B cell (primary cell): ENCODE measurements around the gene TMEM238L. TPM values are rescaled to one million over a fixed set of nuclear protein-coding genes. Genes with fewer than 3 reads are reported as not detected.

Source experiments
- ATAC-seq: fragments of 200-7000 bp; cut with Tn5 transposase; one replicate; pipeline ENCODE4 v1.10.0; 2021; ENCODE audit warnings: low read depth, mild to moderate bottlenecking, moderate number of reproducible peaks, moderate library complexity
- CTCF ChIA-PET: fragments of 350-600 bp; sonication (Branson Sonifier 250); formaldehyde crosslinking; loops from one replicate; lab custom pipeline; 2021; ENCODE audit warnings: antibody characterized with exemption, inconsistent platforms; lab: Charles Lee
- POLR2A ChIA-PET: fragments of 350-600 bp; sonication (Branson Sonifier 250); formaldehyde crosslinking; loops from one replicate; lab custom pipeline; 2021; ENCODE audit warnings: antibody characterized with exemption; lab: Charles Lee
- DNase-seq: peaks from one replicate; pipeline ENCODE4 v3.0.0; 2013
- H2AFZ ChIP-seq: 2 replicates; pipeline ENCODE4 v1.6.1; 2012; ENCODE audit warnings: mild to moderate bottlenecking, low read depth, low read length; ENCODE audit not compliant: insufficient read depth, poor library complexity, severe bottlenecking
- H3K27ac ChIP-seq, 2 donors: 1 replicate in 1 of 2; 2 replicates in 1 of 2; pipeline ENCODE4 v1.5.1; 2012 to 2013; ENCODE audit warnings: low read length in 2 of 2, mild to moderate bottlenecking in 2 of 2, moderate library complexity in 1 of 2
- H3K27me3 ChIP-seq, 4 experiments: fragments of 200-600 bp in 1 of 4; sonication (generic) in 1 of 4; replicated peaks in 1 of 4; 1 replicate in 2 of 4; 2 replicates in 2 of 4; pipeline versions ENCODE4 v1.6.1 to v1.7.0; 2013 to 2016; ENCODE audit warnings: low read length in 3 of 4, mild to moderate bottlenecking in 2 of 4, mixed read lengths in 1 of 4, moderate library complexity in 1 of 4; ENCODE audit not compliant: insufficient read depth in 4 of 4, control insufficient read depth in 3 of 4; ENCODE audit errors: control extremely low read depth in 1 of 4
- H3K36me3 ChIP-seq, 2 experiments: replicated peaks in 1 of 2; 1 replicate in 1 of 2; 2 replicates in 1 of 2; pipeline versions ENCODE4 v1.6.1 to v1.7.1; 2013; ENCODE audit warnings: low read length in 1 of 2; ENCODE audit not compliant: insufficient read depth in 2 of 2, control insufficient read depth in 1 of 2; ENCODE audit errors: control extremely low read depth in 1 of 2, extremely low read depth in 1 of 2
- H3K4me1 ChIP-seq, 2 donors: fragments of 200-600 bp in 1 of 2; sonication (generic) in 1 of 2; 1 replicate in 1 of 2; 2 replicates in 1 of 2; pipeline versions ENCODE4 v1.5.1 to v1.6.1; 2013 to 2017; ENCODE audit warnings: low read length in 2 of 2; ENCODE audit not compliant: control insufficient read depth in 2 of 2, insufficient read depth in 2 of 2
- H3K4me2 ChIP-seq: replicated peaks from 2 replicates; pipeline ENCODE3; 2012; ENCODE audit warnings: mild to moderate bottlenecking, low read depth, low read length; ENCODE audit not compliant: poor library complexity, severe bottlenecking
- H3K4me3 ChIP-seq, 5 experiments: fragments of 200-600 bp in 1 of 5; sonication (generic) in 1 of 5; 1 replicate in 3 of 5; 2 replicates in 2 of 5; pipeline versions ENCODE4 v1.5.1 to v1.7.0; 2011 to 2016; ENCODE audit warnings: low read length in 4 of 5, mild to moderate bottlenecking in 4 of 5, low read depth in 2 of 5, control low read depth in 1 of 5, moderate library complexity in 1 of 5; ENCODE audit not compliant: insufficient read depth in 1 of 5; ENCODE audit errors: control extremely low read depth in 1 of 5, extremely low read depth in 1 of 5
- H3K79me2 ChIP-seq: fragments of 200-600 bp; sonication (generic); one replicate; pipeline ENCODE4 v1.6.0; 2016; ENCODE audit warnings: low read length; ENCODE audit not compliant: control insufficient read depth, insufficient read depth
- H3K9ac ChIP-seq: fragments of 200-600 bp; sonication (generic); 2 replicates; pipeline ENCODE4 v1.6.1; 2017; ENCODE audit warnings: mild to moderate bottlenecking, low read length, moderate library complexity
- H3K9me3 ChIP-seq, 3 donors: one replicate each; pipeline versions ENCODE4 v1.6.1 to v1.7.1; 2013; ENCODE audit warnings: low read length in 2 of 3; ENCODE audit not compliant: control insufficient read depth in 2 of 3, insufficient read depth in 1 of 3; ENCODE audit errors: control extremely low read depth in 1 of 3
- H4K20me1 ChIP-seq: 2 replicates; pipeline ENCODE4 v1.6.0; 2012; ENCODE audit warnings: mild to moderate bottlenecking, low read length; ENCODE audit not compliant: insufficient read depth, control insufficient read depth, poor library complexity, severe bottlenecking
- H3K27ac Mint-ChIP-seq: one replicate; pipeline ENCODE4 v1.8.0; 2021; ENCODE audit warnings: mixed read lengths
- H3K27me3 Mint-ChIP-seq: one replicate; pipeline ENCODE4 v1.8.0; 2021; ENCODE audit warnings: mixed read lengths
- H3K4me1 Mint-ChIP-seq: one replicate; pipeline ENCODE4 v1.8.0; 2021; ENCODE audit warnings: mixed read lengths
- H3K4me3 Mint-ChIP-seq: one replicate; pipeline ENCODE4 v1.8.0; 2021; ENCODE audit warnings: mixed read lengths
- H3K9me3 Mint-ChIP-seq: one replicate; pipeline ENCODE4 v1.8.0; 2022; ENCODE audit warnings: mixed read lengths; ENCODE audit not compliant: insufficient read depth
- EZH2 ChIP-seq: IDR thresholded peaks from 2 replicates; pipeline ENCODE4 v1.6.1; 2012; ENCODE audit warnings: borderline replicate concordance, low read depth, mild to moderate bottlenecking, moderate library complexity, low read length; ENCODE audit not compliant: insufficient read depth, poor library complexity, severe bottlenecking
- WGBS: methylation state at CpG from one replicate; pipeline ENCODE4 v1.1.5; 2013; ENCODE audit warnings: missing lambda C conversion rate; ENCODE audit not compliant: insufficient coverage; 5-methylcytosine and 5-hydroxymethylcytosine counted together
- intact Hi-C: fragments of 100-400 bp; cut with micrococcal nuclease; formaldehyde crosslinking; loops from one replicate; pipeline ENCODE4 v1.10.0; 2022
- polyA plus RNA-seq: library from polyadenylated mRNA; depleted of rRNA; stranded (reverse); fragments of >200 nt; gene quantifications from 2 replicates; pipeline ENCODE4 v1.2.3, GENCODE V29; 2012
- total RNA-seq, 2 donors: library from RNA; stranded (reverse); fragments of 120-200 nt in 1 of 2; gene quantifications; 1 replicate in 1 of 2; 2 replicates in 1 of 2; pipeline versions ENCODE4 v1.2.3 to v1.2.4, GENCODE V29; 2013 to 2022
- TF ChIP-seq, protein P1 (sequence below): fragments of 200-600 bp; IDR thresholded peaks from one replicate; pipeline ENCODE4 v1.8.0; 2022; ENCODE audit warnings: antibody characterized with exemption, mild to moderate bottlenecking

Gene TMEM238L
- total and polyA plus RNA-seq, 2 donors (not counting 1 experiment from before 2014, with no cell fraction given): not detected

DNA sequence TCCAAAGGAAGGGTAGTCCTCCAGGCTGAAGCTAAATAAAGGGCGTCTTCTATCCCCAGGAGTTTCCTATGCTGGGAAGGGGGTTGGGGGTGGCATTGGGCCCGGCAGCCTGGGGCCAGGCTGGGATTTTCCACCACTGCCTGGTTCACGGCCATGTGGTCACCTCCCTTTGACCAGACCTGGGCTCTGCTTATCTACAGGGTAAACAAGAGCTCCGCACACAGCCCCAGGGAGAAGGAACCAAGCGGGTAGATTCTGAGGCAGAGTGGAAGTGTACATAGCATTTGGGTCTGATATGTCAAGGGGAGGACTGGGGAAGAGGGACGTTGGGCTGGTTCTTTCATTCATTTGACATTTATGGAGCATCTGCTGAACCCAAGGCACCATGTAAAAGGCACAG, 46.8 kb downstream of the TMEM238L start:
- no peak overlapping the region for H3K27ac Mint-ChIP-seq
- WGBS: 93% methylated on average over 6 of the region's 6 CpGs
- Histone ChIP-seq H3K9ac (no peak overlapping the region), H3K36me3 (no peaks in the 10 kb centered on the region), H3K4me1 (no peaks in the 10 kb centered on the region), H2AFZ (no peak overlapping the region), H3K9me3 (no peaks in the 10 kb centered on the region), H3K4me3 (no peak overlapping the region), H4K20me1 (no peaks in the 10 kb centered on the region), H3K4me2 (no peak overlapping the region), H3K27ac (no peak overlapping the region), H3K79me2 (no peaks in the 10 kb centered on the region), H3K27me3 (no peaks in the 10 kb centered on the region)
- H3K4me1 Mint-ChIP-seq: no peaks in the 10 kb centered on the region
- H3K4me3 Mint-ChIP-seq: no peak overlapping the region
- intact Hi-C loops: no loop called here
- ChIA-PET POLR2A (no interaction called here), CTCF (no interaction called here)
- no peak for DNase-seq
- no peak for TF ChIP-seq EZH2
- TF ChIP-seq, protein P1, sequence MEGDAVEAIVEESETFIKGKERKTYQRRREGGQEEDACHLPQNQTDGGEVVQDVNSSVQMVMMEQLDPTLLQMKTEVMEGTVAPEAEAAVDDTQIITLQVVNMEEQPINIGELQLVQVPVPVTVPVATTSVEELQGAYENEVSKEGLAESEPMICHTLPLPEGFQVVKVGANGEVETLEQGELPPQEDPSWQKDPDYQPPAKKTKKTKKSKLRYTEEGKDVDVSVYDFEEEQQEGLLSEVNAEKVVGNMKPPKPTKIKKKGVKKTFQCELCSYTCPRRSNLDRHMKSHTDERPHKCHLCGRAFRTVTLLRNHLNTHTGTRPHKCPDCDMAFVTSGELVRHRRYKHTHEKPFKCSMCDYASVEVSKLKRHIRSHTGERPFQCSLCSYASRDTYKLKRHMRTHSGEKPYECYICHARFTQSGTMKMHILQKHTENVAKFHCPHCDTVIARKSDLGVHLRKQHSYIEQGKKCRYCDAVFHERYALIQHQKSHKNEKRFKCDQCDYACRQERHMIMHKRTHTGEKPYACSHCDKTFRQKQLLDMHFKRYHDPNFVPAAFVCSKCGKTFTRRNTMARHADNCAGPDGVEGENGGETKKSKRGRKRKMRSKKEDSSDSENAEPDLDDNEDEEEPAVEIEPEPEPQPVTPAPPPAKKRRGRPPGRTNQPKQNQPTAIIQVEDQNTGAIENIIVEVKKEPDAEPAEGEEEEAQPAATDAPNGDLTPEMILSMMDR: no peak
- ATAC-seq: no peak
- no peaks in the 10 kb centered on the region for H3K9me3 Mint-ChIP-seq
- no peaks in the 10 kb centered on the region for H3K27me3 Mint-ChIP-seq

DNA sequence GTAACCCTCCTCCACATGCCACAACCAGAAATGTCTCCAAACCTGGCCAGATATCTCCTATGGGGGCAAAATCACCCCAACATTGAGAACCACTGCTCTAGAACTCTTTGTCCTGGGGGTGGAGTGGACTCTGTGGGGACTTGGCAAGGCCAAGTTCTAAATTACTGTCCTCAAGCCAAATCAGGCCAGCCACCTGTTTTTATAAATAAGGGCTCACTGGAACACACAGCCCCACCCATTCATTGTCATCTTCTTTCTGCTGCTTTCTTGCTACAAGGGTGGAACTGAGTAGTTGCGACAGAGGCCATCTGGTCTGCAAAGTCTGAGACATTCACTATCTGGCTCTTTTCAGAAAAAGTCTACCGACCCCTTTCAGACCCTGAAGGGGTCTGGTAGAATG, 47.3 kb downstream of the TMEM238L start:
- Histone ChIP-seq H3K79me2 (no peaks in the 10 kb centered on the region), H3K4me2 (no peak overlapping the region), H3K4me1 (no peaks in the 10 kb centered on the region), H4K20me1 (no peaks in the 10 kb centered on the region), H3K4me3 (no peak overlapping the region), H3K9ac (no peak overlapping the region), H3K27ac (no peak overlapping the region), H3K9me3 (no peaks in the 10 kb centered on the region), H3K36me3 (no peaks in the 10 kb centered on the region), H2AFZ (no peak overlapping the region), H3K27me3 (no peaks in the 10 kb centered on the region)
- TF ChIP-seq, protein P1: no peak
- TF ChIP-seq EZH2: no peak
- no peaks in the 10 kb centered on the region for H3K27me3 Mint-ChIP-seq
- ChIA-PET CTCF (no interaction called here), POLR2A (no interaction called here)
- ATAC-seq (no peak), DNase-seq (no peak)
- H3K27ac Mint-ChIP-seq: no peak overlapping the region
- WGBS: 100% methylated on average over 1 of the region's 2 CpGs
- no peak overlapping the region for H3K4me3 Mint-ChIP-seq
- H3K4me1 Mint-ChIP-seq: no peaks in the 10 kb centered on the region
- H3K9me3 Mint-ChIP-seq: no peaks in the 10 kb centered on the region
- intact Hi-C loops: no loop called here
